Activated CD8-positive, alpha-beta memory T cell treated with anti-CD3 and anti-CD28 coated beads for 4 hours (primary cell): Measurements from ENCODE around the gene CASZ1.

Experiments used
- DNase-seq, 2 donors: peaks; one replicate each; pipeline ENCODE4 v3.0.0-alpha.2; 2020; ENCODE audit warnings: low read depth in 2 of 2

Gene CASZ1

DNA sequence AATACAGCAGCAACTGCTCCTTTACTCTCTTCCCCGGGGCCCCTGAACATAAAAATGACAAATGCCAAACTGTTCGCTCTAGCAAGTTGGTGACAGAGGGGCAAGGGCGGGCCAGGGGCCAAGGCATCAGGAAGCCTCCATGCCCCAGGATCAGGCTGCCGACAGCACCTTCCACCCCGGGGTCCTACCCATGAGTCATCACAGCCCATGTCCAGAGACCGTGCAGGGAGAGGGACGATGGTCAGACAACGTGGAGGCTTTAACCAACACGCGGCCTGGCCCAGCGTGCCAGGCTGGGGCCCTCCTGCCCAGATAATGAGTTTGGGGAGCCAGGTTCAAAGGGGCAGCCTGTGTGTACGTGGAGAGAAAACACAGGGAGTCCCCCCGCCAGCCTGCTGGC lies 90.5 kb downstream of the CASZ1 start:
- no peak for DNase-seq

DNA sequence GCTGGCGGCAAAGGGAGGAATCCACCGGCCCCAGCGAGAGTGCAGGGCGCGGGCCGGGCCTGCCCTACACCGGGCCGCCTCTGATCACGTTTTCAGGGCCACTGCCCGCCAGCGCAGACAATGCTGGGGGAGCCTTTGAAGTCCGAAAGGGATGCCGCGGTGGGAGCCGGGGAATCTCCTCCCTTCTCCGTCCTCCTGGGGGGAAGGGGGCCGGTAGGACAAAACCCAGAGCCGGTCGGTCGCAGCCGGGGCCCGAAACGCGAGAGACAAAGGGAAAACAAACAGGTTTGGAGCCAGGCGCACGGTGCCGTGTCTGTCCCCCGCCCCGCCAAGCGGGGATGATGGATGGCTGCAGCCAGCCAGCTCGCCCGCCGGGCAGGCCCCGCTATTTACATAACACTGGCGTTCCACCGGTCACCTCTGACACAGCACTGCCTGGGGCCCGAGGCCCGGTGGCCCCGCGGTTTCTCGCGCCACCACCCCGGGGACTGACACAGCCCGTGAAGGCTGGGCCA lies 92.0 kb downstream of the CASZ1 start:
- DNase-seq = no peak

DNA sequence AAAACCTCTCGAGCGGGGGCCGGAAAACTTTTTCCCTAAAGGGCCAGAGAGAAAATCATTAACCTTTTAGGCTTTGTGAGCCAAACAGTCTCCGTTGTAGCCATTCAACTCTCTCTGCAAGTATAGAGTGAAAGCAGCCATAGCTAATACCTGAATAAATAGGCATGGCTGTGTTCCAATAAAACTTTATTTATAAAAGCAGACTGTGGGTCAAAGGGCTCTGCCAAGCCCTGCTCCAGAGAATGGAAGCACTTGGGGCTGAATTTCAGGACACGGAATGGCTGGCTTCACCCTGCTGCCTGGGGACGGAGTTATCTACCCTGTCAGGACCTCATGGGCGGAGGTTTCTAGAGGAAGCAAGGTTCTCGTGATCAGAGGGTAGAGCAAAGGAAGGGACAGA lies 92.7 kb downstream of the CASZ1 start:
- no peak for DNase-seq

DNA sequence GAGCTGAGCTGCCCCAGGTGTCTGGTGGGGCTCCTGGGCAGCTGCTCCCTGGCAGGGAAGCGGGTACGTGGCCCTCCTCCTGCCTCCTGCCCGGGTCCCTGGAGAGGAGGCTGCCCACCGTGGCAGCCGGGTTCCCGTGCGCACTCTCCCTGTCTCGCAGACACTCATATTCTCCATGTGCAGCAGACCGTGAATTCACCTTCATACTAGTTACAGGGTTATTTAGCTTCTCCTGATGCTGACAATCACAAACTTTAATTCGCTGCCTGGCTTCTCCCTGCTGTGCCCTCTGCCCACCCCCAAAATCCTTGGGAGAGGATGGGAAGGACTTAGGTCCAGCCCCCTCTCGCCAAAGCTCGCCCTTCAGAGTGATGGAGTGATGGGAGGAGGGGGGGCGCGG lies 95.3 kb downstream of the CASZ1 start:
- no peak for DNase-seq

DNA sequence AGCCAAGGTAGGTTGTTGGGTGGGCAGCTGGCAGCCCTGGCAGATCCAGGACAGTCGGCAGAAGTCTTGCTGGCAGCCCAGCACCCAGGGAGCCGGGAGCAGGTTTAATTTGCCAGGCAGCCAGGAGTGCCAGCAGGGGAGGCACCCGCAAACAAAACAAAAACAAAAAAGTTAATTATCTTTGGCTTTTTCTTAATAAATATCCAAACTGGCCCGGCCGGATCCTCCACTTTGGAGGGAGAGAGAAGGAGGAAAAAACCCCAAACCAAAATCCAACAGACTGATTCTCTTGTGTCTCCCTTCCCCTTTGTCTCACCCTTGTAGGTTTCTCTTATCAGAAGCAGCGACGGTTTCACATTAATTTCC lies 97.0 kb downstream of the CASZ1 start:
- DNase-seq = no peak

DNA sequence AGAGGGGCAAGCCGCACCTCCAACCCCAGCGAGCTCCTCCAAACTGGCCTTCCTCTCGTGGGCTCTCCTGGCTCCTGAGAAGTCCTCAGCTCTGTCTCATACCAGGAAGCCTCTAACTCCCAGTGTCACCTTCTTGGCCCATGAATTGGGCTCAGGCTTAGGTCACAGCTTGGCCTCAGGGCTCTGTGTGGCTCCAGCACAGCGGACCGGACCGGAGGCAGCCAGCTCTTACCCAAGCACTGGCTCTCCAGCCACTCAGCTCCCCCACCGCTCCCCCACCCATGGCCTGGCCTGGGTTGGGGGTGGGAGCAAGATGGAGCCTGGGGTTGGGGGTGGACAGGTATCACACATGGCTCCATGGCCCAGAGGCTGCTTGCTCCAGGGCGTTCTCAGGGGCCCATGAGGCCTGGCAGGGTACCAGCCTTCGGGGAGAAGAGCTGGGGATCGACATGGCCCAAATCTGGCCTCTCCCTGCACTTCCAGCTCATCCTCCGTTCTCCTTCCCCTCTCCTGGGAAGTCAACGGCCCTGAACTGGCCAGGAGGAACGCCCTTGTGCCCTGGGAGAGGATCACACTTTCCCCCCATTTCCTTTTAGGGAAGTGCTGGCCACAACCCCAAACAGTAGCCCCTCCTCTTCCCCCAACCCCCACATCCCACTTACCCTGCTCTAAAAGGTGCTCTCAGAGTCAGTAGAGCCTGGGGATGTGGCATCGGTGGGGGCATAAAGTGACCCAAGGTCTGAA lies 97.5 kb downstream of the CASZ1 start:
- no peak for DNase-seq

DNA sequence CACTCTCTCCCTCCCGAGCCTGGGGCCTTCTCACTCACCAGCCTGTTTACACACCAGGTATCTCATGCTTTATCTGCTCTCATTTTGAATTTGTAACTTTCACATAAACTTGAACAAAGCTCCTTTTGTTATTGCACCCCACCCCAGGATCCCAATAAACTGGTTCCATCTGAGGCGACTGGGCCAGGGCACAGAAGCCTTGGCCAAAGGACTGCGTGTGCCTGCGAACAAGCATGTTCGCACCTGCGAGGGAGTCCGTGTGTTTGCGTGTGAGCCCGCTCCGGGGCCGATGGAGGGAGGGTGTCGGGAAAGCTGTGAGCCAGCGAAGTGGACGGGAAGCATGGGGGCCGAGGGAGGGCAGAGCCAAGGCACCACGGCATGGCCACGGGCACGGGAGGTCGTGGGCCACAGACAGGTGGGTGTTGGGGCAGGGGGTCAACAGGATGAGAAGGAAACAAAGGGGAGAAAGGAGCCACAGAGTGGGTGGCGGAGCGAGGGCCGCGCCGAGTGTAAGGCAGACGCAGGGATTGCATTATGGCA lies 98.8 kb downstream of the CASZ1 start:
- no peak for DNase-seq

DNA sequence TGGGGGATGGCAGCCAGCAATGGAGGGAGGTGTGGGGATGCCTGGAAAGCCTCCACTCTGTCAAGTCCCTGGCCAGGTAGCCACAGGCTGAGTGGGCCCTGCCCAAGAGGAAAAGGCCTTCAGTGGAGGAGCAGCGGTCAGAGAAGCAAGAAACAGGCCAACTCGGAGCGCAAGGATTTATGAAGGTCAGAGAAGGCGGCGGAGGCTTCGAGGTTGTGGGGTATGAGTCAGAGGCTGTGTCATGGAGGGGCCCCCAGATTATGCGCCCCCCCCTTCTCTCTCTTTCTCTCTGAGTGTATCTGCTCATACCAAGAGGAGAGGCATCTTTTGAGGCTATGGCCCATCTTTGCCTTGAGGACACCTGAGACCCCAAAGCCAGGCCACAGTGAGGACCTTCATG lies 99.5 kb downstream of the CASZ1 start:
- peak in 1 of 2 donors; percentile 9 for DNase-seq

DNA sequence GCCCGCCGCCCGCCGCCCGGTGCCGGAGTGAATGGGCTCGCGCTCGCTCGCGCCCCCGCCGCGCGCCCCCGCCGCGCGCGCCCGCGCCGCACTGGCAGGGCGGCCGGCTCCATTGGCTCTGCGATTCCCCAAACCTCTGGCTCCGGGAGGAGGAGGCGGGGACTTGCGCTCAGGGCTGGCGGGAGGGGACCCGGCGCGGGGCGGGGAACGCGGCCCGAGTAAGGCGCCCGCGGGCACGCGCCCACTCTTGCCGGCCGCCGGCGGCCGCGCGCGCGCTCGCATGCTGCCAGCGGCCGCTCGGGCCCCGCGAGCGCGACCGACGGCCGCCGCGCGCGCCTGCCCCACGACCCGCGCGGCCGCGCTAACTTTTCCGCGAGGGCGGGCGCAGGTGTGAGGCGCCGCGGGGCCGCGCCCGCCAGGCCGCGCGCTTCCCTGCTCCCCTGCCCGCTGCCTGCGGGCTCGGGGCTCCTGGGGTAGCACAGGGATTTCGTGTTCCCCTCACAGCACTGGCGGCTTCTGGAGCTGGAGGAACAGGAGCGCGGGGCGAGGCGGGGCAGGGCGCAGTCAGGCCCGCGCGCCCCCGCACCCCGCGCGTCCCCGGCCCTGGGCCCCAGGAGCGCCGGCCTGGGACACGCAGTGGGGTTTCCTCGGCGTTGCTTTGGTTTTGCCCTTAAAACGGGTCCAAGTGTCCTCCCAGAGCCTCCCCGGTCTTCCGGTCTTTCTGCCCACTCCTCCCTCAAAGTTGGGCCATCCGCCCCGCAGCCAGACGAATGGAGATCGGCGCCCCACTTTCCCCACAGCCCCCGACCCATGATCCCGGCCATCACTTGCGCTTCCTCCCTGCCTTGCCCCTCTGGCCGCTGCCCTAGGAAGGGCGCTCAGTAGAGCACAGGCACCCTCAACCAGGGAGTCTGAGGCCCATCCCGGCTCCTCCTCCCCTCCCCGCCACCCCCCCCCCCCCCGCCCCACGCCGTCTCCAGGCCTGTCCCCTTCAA lies 101.5 kb downstream of the CASZ1 start:
- DNase-seq = peak; percentile 43 to 63

DNA sequence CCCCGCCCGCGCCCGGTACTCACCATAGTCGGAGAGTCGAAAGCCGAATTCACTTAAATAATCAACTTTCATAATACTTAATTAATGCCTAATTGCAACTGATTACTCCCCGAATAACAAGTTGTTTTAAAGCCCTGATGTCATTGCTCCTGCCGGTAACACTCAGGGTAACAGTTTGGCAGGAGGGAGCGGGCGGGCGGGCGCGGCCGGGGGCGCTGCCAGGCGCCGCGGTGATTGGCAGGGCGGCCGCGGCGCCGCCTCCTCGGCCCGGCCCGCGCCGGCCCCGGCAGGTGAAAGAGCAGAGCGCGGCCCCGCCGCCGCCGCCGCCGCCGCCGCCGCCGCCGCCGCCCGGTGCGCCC lies 102.2 kb downstream of the CASZ1 start:
- DNase-seq = peak; percentile 32 to 35

DNA sequence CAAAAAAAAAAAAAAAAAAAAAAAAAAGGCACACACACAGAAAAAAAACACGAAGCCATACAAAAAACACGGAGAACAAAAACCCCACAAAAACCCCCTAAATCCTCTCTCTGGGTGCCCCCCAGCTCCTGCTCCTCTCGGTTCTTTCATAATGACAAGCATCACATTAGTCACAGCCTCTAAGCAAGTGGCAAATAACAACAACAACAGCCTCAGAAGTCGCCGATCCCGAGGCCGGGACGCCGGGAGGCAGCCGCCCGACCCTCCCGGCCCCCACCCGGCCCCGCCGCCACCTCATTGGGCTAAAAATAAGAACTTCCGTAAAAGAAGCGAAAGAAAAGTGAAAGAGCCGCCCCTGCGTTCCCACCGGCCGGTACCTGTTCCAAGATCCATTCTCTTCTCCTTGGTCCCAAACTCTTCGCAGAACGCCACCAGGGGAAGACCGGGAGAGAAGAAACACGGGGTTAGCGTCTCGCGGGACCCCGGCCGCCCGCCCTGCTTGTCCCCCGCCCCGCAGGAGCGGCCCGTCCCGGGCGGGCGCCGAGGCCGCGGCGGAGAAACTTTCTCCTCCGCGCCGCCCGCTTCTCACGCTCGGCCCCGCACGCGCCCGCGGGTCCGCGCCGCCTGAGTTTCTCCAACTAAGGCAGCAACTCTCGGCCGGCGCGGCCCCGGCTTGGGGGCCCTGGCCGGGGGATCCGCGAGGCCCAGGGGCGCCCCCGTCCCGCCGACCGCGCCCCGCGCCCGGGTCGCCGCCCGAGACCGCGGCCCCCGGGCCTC lies 102.8 kb downstream of the CASZ1 start:
- DNase-seq = peak; percentile 12 to 13

DNA sequence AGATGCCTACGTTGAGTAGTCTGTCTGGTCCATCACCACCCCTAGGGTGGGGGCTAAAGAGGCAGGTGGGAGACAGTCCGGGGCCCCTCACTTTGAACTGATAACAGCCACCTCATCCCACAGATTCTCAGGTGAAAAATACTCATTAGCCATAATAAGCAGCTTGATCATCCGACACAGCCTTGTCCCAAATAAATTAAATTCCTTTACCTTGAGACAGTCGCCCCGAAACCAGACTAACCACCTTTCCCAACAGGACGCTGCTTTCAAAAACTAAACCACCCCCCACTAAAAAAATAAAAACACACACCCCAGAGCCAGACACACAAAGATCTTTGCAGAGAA lies 103.3 kb downstream of the CASZ1 start:
- no peak for DNase-seq

DNA sequence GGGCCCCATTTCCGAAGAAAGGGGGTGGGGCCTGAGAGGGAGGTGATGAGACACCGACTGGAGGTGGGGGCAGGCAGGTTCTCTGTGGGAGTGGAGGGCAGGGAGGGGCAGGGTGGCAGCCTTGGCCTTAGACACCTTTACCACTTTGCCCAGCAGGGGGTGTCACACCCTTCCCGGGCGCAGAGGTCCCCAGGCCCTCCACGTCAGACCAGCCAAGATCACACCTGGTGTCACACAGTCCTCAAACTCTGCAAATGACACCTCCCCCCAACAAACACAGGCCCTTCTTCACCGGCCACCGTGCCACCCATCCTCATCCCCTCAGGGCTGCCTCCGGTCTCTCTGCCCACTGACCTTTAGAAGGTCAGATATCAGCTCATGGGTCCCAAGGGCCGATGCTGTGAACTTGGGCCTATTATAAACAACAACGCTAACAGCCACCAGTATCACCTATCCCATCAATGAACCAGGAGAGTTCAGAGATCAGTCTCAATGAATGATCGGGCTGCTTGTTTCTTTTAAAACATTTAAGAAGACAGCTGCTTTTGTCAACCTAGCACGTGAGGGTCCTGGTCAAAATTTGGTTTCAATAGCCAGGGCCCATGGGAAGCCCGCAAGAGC lies 103.9 kb downstream of the CASZ1 start:
- peak; percentile 53 to 56 for DNase-seq

DNA sequence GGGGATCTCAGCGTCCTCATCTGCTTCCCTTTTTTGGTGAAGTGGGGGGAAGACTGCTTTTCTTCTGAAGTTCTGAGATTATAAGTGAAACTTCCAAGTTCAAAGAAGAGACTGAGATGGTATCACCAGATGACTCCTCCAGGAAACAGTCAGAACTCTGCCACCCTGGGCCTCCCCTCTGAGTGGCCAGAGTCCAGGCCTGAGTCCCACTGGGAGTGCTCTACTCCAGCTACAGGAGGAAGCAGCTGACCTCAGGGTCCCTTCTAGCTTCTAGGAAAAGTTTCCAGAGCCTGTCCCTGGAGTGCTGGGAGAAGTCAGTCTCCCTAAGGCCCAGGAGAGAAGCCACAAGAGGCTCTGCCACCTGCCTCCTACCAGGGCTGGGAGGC lies 104.7 kb downstream of the CASZ1 start:
- no peak for DNase-seq

DNA sequence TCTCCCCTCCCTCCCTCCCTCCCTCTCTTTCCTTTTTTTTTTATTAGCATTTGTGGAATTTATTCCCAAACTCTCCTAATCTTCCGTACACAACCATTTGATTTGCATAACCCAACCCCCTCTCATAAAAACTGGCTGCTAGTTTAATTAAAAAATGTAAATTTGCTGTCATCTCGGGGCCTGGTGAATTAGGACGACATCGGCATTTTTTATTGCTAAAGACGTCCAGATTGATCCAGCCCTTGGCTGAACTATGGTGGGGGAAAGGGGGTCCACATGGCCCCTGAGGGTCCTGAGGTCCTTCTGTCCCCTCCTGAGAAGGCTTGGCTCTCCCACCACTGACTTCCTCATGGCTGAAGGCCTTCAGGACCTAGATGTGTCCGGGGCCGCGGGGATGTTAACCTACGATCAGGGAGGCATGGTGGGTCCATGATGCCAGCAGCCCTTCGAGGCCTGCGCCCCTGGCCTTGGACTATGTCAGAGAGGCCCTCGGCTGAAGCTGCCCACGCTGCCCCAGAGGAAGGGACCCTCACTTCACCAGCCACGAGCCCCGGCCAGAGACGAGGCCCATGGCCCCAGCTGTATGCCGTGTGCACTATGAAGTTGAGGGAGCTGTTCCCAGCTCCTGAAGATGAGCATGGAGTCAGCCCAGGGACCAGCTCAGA lies 105.2 kb downstream of the CASZ1 start:
- DNase-seq = no peak

DNA sequence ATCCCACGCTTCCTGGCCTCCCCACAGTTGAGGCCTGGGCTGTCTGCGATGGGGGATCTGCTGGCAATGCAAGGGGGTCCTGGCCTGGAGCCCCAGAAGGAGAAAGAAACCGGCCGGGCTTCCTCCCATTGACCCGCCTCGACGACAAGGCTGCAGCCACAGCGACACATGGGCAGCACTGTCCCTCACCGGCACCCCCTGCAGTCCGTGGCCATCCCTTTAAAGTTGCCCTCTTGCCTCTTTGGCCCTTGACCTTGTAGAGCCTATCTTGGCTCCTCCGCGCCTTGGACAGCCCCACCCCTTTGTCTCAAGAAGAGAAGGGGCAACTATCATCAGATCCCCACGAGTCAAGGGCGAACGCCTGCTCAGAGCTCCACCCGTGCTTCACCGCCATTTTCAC lies 106.0 kb downstream of the CASZ1 start:
- no peak for DNase-seq

DNA sequence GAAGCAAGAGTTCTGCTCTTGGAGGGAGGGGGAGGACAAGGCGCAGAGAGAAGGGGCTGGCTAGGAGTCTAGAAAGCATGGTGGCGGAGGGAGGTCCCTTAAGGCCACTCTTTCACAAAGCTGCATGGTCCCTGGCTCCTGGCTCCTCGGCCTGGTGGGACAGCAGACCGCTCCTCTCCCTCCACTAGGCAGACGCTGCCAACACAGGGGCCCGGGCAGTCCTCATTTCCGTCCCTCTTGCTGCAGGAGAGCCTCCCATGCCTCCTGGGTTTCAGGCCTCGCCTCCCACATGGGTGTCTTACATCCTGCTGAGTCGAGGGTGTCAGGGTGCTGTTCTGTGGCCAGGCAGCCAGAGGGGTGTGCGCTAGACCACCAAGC lies 108.0 kb downstream of the CASZ1 start:
- no peak for DNase-seq

DNA sequence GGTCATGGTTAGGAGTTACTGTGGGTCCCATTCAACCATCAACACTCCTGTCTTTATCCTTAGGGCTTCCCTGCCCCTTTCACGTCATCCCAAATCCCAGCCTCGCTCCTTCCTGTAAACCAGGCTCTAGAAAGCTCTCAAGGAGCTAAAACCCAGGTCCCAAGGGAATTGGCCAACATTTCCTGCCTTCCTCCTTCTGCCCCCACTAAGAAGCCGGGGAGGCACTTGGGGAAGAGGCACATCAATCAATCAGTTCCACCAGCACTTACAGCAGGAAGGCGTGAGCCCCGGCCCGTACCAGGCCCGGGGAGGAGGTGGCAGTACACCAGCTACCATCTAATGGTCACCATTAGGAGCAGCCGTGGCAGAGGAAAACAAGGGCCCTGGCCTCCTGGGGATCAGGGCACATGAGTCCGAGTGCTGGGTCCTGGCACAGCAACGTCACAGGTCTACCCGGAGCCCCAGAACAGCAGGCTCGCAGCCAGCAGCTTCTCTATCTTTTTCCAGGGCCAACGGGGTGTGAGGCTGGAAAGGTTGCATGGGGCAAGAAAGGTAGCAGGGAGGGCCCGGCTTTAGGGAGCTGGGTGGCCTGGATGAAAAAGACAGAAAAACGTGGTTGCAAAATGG lies 108.6 kb downstream of the CASZ1 start:
- DNase-seq = no peak

DNA sequence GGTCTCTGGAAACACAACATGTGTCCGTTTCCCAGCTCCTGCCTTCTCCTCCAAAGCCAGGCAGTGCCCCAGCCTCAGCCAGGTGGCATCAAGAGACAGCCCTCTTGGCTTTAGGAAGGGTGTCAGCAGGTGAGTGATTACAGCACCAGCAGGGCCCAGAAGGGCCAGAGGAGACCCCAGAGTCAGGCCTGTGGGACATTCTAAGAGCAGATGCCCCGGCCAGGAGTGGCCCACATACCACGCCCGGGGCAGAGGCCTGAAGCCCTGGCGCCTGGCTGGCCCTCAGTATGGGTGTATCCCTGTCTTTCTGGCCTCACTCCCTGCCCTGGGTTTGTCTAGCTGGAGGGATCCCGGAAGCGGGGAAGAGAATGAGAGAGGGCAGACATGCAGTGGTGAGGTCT lies 109.2 kb downstream of the CASZ1 start:
- DNase-seq = no peak

DNA sequence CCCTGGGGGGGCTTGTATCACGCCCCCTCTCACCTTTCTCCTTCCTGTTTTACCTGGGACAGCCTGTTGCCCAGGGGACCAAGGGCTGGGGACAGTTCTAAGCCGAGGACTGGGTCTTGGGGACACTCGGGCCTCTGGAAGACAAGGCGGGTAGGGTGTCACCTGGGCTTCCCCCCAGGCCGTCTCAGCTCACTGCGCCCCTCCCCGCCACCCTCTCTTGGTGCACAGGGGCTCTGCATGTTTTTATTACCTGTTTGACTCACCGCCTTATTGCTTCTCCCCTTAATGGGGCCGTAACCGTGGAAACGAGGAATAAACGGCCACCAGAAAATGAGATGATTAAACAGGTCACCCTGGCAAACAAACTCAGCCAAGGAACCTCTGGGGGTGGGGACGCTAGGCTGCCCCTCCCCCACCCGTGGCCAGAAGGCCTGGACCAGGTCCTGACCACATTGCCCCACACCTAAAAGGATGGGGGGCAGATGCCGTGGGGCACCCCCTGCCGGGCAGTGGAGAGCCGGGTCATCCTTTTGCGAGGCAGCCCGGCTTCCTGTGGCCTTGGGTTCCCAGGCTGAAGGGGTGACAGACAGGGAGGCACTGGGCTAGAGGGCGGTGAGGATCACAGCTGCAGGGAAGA lies 109.9 kb downstream of the CASZ1 start:
- DNase-seq = no peak
